ENCODE measurements around the gene SERPING1.

GRCh38 chr11:57626895-57627294 lies 29.4 kb downstream of the SERPING1 start:
- TF ChIP-seq CTCF (IDR thresholded peaks at IDR 0.05; ENCODE audit: insufficient read depth, low read length, poor library complexity, severe bottlenecking) (no peak), EZH2phosphoT487 (conservative IDR thresholded peaks at IDR 0.05; ENCODE audit: low read length) (no peak)

All from SU-DHL-6 (cell line).